SK-N-SH treated with all-trans-retinoic acid at 6 μM for 48 hours (cell line): ENCODE measurements around the gene SNPH.

Source experiments
- ATAC-seq: fragments of 200-7000 bp; cut with Tn5 transposase; 3 replicates; pipeline ENCODE4 v1.9.1; 2020; ENCODE audit warnings: mild to moderate bottlenecking, moderate library complexity
- BACH2 ChIP-seq: fragments of 250-450 bp; sonication (Bioruptor Pico); IDR thresholded peaks from 2 replicates; pipeline ENCODE4 v1.9.0; 2021; ENCODE audit warnings: mild to moderate bottlenecking, borderline replicate concordance
- CREB5 ChIP-seq: fragments of 250-450 bp; sonication (Bioruptor Pico); IDR thresholded peaks from 2 replicates; pipeline ENCODE4 v1.5.1; 2020; ENCODE audit warnings: low read depth, mild to moderate bottlenecking, moderate library complexity
- CSDC2 ChIP-seq: fragments of 250-450 bp; sonication (Bioruptor Pico); IDR thresholded peaks from 2 replicates; pipeline ENCODE4 v1.5.0; 2020; ENCODE audit warnings: mild to moderate bottlenecking, moderate library complexity
- CSRNP3 ChIP-seq: fragments of 250-450 bp; sonication (Bioruptor Pico); IDR thresholded peaks from 2 replicates; pipeline ENCODE4 v1.5.1; 2021; ENCODE audit warnings: mild to moderate bottlenecking, moderate library complexity
- ESRRG ChIP-seq: fragments of 250-450 bp; sonication (Bioruptor Pico); IDR thresholded peaks from 2 replicates; pipeline ENCODE4 v1.6.1; 2021; ENCODE audit warnings: mild to moderate bottlenecking
- GLIS3 ChIP-seq: fragments of 250-450 bp; sonication (Bioruptor Pico); IDR thresholded peaks from 2 replicates; pipeline ENCODE4 v1.5.0; 2020; ENCODE audit warnings: mild to moderate bottlenecking, moderate library complexity
- ISL1 ChIP-seq: fragments of 250-450 bp; sonication (Bioruptor Pico); IDR thresholded peaks from 2 replicates; pipeline ENCODE4 v2.1.2; 2022; ENCODE audit warnings: mild to moderate bottlenecking, moderate library complexity
- OSR1 ChIP-seq: fragments of 250-450 bp; sonication (Bioruptor Pico); IDR thresholded peaks from 2 replicates; pipeline ENCODE4 v1.8.0; 2022; ENCODE audit warnings: moderate library complexity, mild to moderate bottlenecking, inconsistent platforms
- PATZ1 ChIP-seq: fragments of 250-450 bp; sonication (Bioruptor Pico); IDR thresholded peaks from 2 replicates; pipeline ENCODE4 v1.8.0; 2020; ENCODE audit warnings: mild to moderate bottlenecking, moderate library complexity, borderline replicate concordance
- POU6F1 ChIP-seq: fragments of 250-450 bp; sonication (Bioruptor Pico); IDR thresholded peaks from 2 replicates; pipeline ENCODE4 v1.8.0; 2021; ENCODE audit warnings: low read depth, mild to moderate bottlenecking, moderate library complexity, borderline replicate concordance
- PPARA ChIP-seq: fragments of 250-450 bp; sonication (Bioruptor Pico); IDR thresholded peaks from 2 replicates; pipeline ENCODE4 v1.5.0; 2020; ENCODE audit warnings: mild to moderate bottlenecking, borderline replicate concordance
- RARB ChIP-seq: fragments of 250-450 bp; sonication (Bioruptor Pico); IDR thresholded peaks from 2 replicates; pipeline ENCODE4 v1.8.0; 2021; ENCODE audit warnings: mild to moderate bottlenecking, moderate library complexity
- SNAI2 ChIP-seq: fragments of 250-450 bp; sonication (Bioruptor Pico); IDR thresholded peaks from 2 replicates; pipeline ENCODE4 v1.5.0; 2020; ENCODE audit warnings: mild to moderate bottlenecking, moderate library complexity
- TCF4 ChIP-seq: fragments of 250-450 bp; sonication (Bioruptor Pico); IDR thresholded peaks from 2 replicates; pipeline ENCODE4 v1.8.0; 2021; ENCODE audit warnings: mild to moderate bottlenecking, moderate library complexity, borderline replicate concordance
- TSHZ2 ChIP-seq: fragments of 250-450 bp; sonication (Bioruptor Pico); IDR thresholded peaks from 2 replicates; pipeline ENCODE4 v1.5.0; 2020; ENCODE audit warnings: mild to moderate bottlenecking, moderate library complexity
- ZC3H10 ChIP-seq: fragments of 250-450 bp; sonication (Bioruptor Pico); IDR thresholded peaks from 2 replicates; pipeline ENCODE4 v1.5.1; 2021; ENCODE audit warnings: mild to moderate bottlenecking, moderate library complexity
- ZFP3 ChIP-seq: fragments of 250-450 bp; sonication (Bioruptor Pico); IDR thresholded peaks from 2 replicates; pipeline ENCODE4 v1.5.0; 2020; ENCODE audit warnings: mild to moderate bottlenecking, moderate library complexity
- ZFP30 ChIP-seq: fragments of 450-650 bp; formaldehyde crosslinking; IDR thresholded peaks from 2 replicates; pipeline ENCODE4 v1.5.0; 2022; ENCODE audit warnings: mild to moderate bottlenecking, moderate library complexity
- ZNF565 ChIP-seq: fragments of 450-650 bp; formaldehyde crosslinking; conservative IDR thresholded peaks from 2 replicates; pipeline ENCODE4 v1.5.0; 2020; ENCODE audit warnings: low read depth, mild to moderate bottlenecking, moderate library complexity
- ZNF70 ChIP-seq: fragments of 450-650 bp; formaldehyde crosslinking; IDR thresholded peaks from 2 replicates; pipeline ENCODE4 v1.5.0; 2020; ENCODE audit warnings: mild to moderate bottlenecking, moderate library complexity
- ZNF8 ChIP-seq: fragments of 450-650 bp; formaldehyde crosslinking; IDR thresholded peaks from 2 replicates; pipeline ENCODE4 v1.5.0; 2020; ENCODE audit warnings: mild to moderate bottlenecking, moderate library complexity

SNPH gene

GRCh38 chr20:1295276-1295930, 29.3 kb downstream of the SNPH start:
- no peak for ATAC-seq
- no peak for TF ChIP-seq ISL1 (CRISPR knock-in tag)
- no peak for TF ChIP-seq TSHZ2 (CRISPR knock-in tag)
- TF ChIP-seq RARB (CRISPR knock-in tag): no peak
- TF ChIP-seq GLIS3: no peak
- no peak for TF ChIP-seq TCF4 (CRISPR knock-in tag)
- no peak for TF ChIP-seq ZFP3 (CRISPR knock-in tag)
- TF ChIP-seq ZFP30 (CRISPR knock-in tag): no peak
- TF ChIP-seq ZNF8 (CRISPR knock-in tag): no peak
- no peak for TF ChIP-seq CSRNP3 (CRISPR knock-in tag)
- TF ChIP-seq CSDC2 (CRISPR knock-in tag): no peak
- no peak for TF ChIP-seq CREB5 (CRISPR knock-in tag)
- no peak for TF ChIP-seq POU6F1

- no peak for ATAC-seq
- TF ChIP-seq ESRRG: no peak
- no peak for TF ChIP-seq ZFP3 (CRISPR knock-in tag)
- no peak for TF ChIP-seq ZNF565
- TF ChIP-seq BACH2 (CRISPR knock-in tag): no peak
- no peak for TF ChIP-seq CREB5 (CRISPR knock-in tag)
- TF ChIP-seq RARB (CRISPR knock-in tag): no peak
- no peak for TF ChIP-seq POU6F1
- TF ChIP-seq ZNF8 (CRISPR knock-in tag): no peak
- no peak for TF ChIP-seq CSDC2 (CRISPR knock-in tag)
- no peak for TF ChIP-seq ISL1 (CRISPR knock-in tag)
- TF ChIP-seq PPARA (CRISPR knock-in tag): no peak
- TF ChIP-seq ZNF70 (CRISPR knock-in tag): no peak
- no peak for TF ChIP-seq GLIS3
- TF ChIP-seq ZFP30 (CRISPR knock-in tag): no peak
- no peak for TF ChIP-seq ZC3H10 (CRISPR knock-in tag)
- TF ChIP-seq SNAI2 (CRISPR knock-in tag): no peak
- TF ChIP-seq PATZ1 (CRISPR knock-in tag): no peak
- TF ChIP-seq OSR1: no peak
- TF ChIP-seq TSHZ2 (CRISPR knock-in tag): no peak
Measured at GRCh38 chr20:1296117-1296610, 30.1 kb downstream of the SNPH start.
